Measurements from ENCODE around the gene PDGFA. TPM values are rescaled to one million over a fixed set of nuclear protein-coding genes. Genes with fewer than 3 reads are reported as not detected.

Gene PDGFA
- total RNA-seq, 4 donors from 2014 or later: 7.0 to 23.7 (median 8.8) TPM

GRCh38 chr7:543501-544337 is 24.1 kb upstream of the PDGFA start:
- DNase-seq (ENCODE audit: low spot score): no peak
- TF ChIP-seq CTCF (IDR thresholded peaks at IDR 0.05): no peak
- ATAC-seq (ENCODE audit: low FRiP score): no peak

GRCh38 chr7:542713-543500 is 23.3 kb upstream of the PDGFA start:
- ATAC-seq (ENCODE audit: low FRiP score) (peak; percentile 63), DNase-seq (ENCODE audit: low spot score) (no peak)
- TF ChIP-seq CTCF (IDR thresholded peaks at IDR 0.05): no peak

GRCh38 chr7:542131-542712 is 22.6 kb upstream of the PDGFA start:
- ATAC-seq (ENCODE audit: low FRiP score): no peak
- no peak for TF ChIP-seq CTCF (IDR thresholded peaks at IDR 0.05)
- DNase-seq (ENCODE audit: low spot score): no peak

GRCh38 chr7:541661-542060 is 22.0 kb upstream of the PDGFA start:
- no peak for TF ChIP-seq CTCF (IDR thresholded peaks at IDR 0.05)
- DNase-seq (ENCODE audit: low spot score) (no peak), ATAC-seq (ENCODE audit: low FRiP score) (no peak)

GRCh38 chr7:540997-541396 is 21.4 kb upstream of the PDGFA start:
- no peak for TF ChIP-seq CTCF (IDR thresholded peaks at IDR 0.05)
- DNase-seq (ENCODE audit: low spot score): no peak
- no peak for ATAC-seq (ENCODE audit: low FRiP score)

GRCh38 chr7:540579-540978 is 20.9 kb upstream of the PDGFA start:
- ATAC-seq (ENCODE audit: low FRiP score) (no peak), DNase-seq (ENCODE audit: low spot score) (no peak)
- TF ChIP-seq CTCF (IDR thresholded peaks at IDR 0.05): no peak
